Right lobe of liver (tissue), 6 donors: Measurements from ENCODE around the gene RPS6KB1. TPM values are rescaled to one million over a fixed set of nuclear protein-coding genes. Genes with fewer than 3 reads are reported as not detected.
A peak's percentile ranks its signal among the peaks of the same experiment; 100 is the strongest.

Experiments used
- ATAC-seq, 4 donors: fragments of 200-7000 bp; cut with Tn5 transposase; one replicate each; pipeline ENCODE4 v1.9.1; 2020; ENCODE audit warnings: mild to moderate bottlenecking in 4 of 4, moderate library complexity in 4 of 4
- DNase-seq, 3 donors: peaks; one replicate each; pipeline ENCODE4 v3.0.0-alpha.2; 2020
- H3K27ac ChIP-seq, 3 donors: fragments of 200-600 bp; one replicate each; pipeline ENCODE4 v1.8.0; 2022
- H3K27me3 ChIP-seq, 2 donors: fragments of 200-600 bp; one replicate each; pipeline ENCODE4 v1.8.0; 2022
- H3K36me3 ChIP-seq, 4 donors: fragments of 200-600 bp; sonication (generic) in 1 of 4; one replicate each; pipeline versions ENCODE4 v1.5.1 to v1.8.0; 2017 to 2022; ENCODE audit warnings: control low read depth in 1 of 4
- H3K4me1 ChIP-seq, 4 donors: fragments of 200-600 bp; sonication (generic) in 1 of 4; one replicate each; pipeline versions ENCODE4 v1.5.1 to v1.8.0; 2017 to 2022; ENCODE audit warnings: control low read depth in 1 of 4
- H3K4me3 ChIP-seq, 3 donors: fragments of 200-600 bp; one replicate each; pipeline ENCODE4 v1.8.0; 2022
- H3K9me3 ChIP-seq, 4 donors: fragments of 200-600 bp; sonication (generic) in 1 of 4; one replicate each; pipeline versions ENCODE4 v1.5.1 to v1.8.0; 2017 to 2022; ENCODE audit warnings: control low read depth in 1 of 4
- CTCF ChIP-seq, 4 donors: fragments of 200-600 bp in 3 of 4; fragments of 450-650 bp in 1 of 4; IDR thresholded peaks; one replicate each; pipeline versions ENCODE4 v1.5.1 to v1.8.0; 2016 to 2022; ENCODE audit warnings: antibody characterized with exemption in 4 of 4, mild to moderate bottlenecking in 2 of 4
- POLR2A ChIP-seq: fragments of 450-650 bp; IDR thresholded peaks from one replicate; pipeline ENCODE4 v1.6.1; 2017; ENCODE audit warnings: antibody characterized with exemption, mild to moderate bottlenecking
- WGBS: methylation state at CpG from one replicate; pipeline ENCODE4 v1.1.6; 2018; ENCODE audit warnings: low coverage, low lambda C conversion rate; ENCODE audit not compliant: insufficient coverage; ENCODE audit errors: missing lambda C conversion rate; 5-methylcytosine and 5-hydroxymethylcytosine counted together
- intact Hi-C, 2 donors: fragments of 100-400 bp; cut with DNase I; formaldehyde crosslinking; loops; one replicate each; pipeline versions ENCODE4 v1.11.2 to v1.14.1; 2022
- long read RNA-seq: library from polyadenylated mRNA; unstranded; transcript quantifications from one replicate; pipeline ENCODE4 v2.0.0, GENCODE V29; 2019
- total RNA-seq, 6 experiments: library from RNA; depleted of rRNA in 2 of 6; stranded (reverse); fragments of >200 nt in 2 of 6; fragmentation: NEBNext Ultra II Directional in 3 of 6; extraction: Animal tissue kit (Norgen Biotek cat#: 25700) in 3 of 6; gene quantifications; one replicate each; pipeline versions ENCODE4 v1.1.0 to v1.2.4, GENCODE V29; 2016 to 2023
- donor health status: DM: no; HTN: yes; CAD: no.
- donor health status: DM: no; HTN: no; CAD: no.
- donor health status: DM: no; HTN: no; CAD: no.
- donor health status: DM: no; HTN: yes; CAD: no.
- donor health status: DM: no; HTN: yes; CAD: no.

Gene RPS6KB1
- total RNA-seq = 10 to 100 TPM; 11.3 to 20.3 (median 14.8) TPM
- long read RNA-seq, full-length matches to known transcripts = 1 of 3 reads
- long read RNA-seq, partial matches to known transcripts = 1 of 3 reads
- long read RNA-seq, other reads (novel, unspliced or antisense) = 1 of 3 reads

- WGBS = 1% methylated on average over 27 of the region's 61 CpGs
- TF ChIP-seq POLR2A (peak; percentile 92), CTCF (IDR thresholded peaks at IDR 0.05) (no peak)
- Histone ChIP-seq H3K4me1 (peaks cover 0 to 8% (median 3%) of the 10 kb centered on the region in 4 donors), H3K27ac (peak within 1 kb of the TSS; percentile 76 to 78 (median 78)), H3K36me3 (no peaks in the 10 kb centered on the region), H3K9me3 (no peaks in the 10 kb centered on the region), H3K27me3 (no peaks in the 10 kb centered on the region), H3K4me3 (peak within 1 kb of the TSS; percentile 84 to 95 (median 91))
- intact Hi-C loops = no loop called here
- ATAC-seq (peak; percentile 95 to 98 (median 97)), DNase-seq (peak; percentile 95 to 98 (median 97))
These were observed at the start of gene RPS6KB1, which contains the start of gene TUBD1 for GRCh38 chr17:59892924-59893675. RPS6KB1 (plus strand) TSS chr17:59893121; CDS start chr17:59893185, 64 bp downstream. TUBD1 (minus strand) TSS chr17:59892943; CDS start chr17:59891002, 1,941 bp downstream.

- TF ChIP-seq POLR2A (no peak), CTCF (IDR thresholded peaks at IDR 0.05) (no peak)
- WGBS = 52% methylated on average over 3 of the region's 3 CpGs
- Histone ChIP-seq H3K27me3 (no peaks in the 10 kb centered on the region), H3K27ac (peak overlapping the region; percentile 77 to 96 (median 94)), H3K36me3 (peaks cover 0 to 6% (median 5%) of the 10 kb centered on the region in 4 donors), H3K4me3 (no peak overlapping the region), H3K9me3 (no peaks in the 10 kb centered on the region), H3K4me1 (peaks cover 0 to 74% (median 25%) of the 10 kb centered on the region in 4 donors)
- DNase-seq (no peak), ATAC-seq (no peak)
- intact Hi-C loops = no loop called here
These were observed 47.9 kb upstream of the RPS6KB1 start for GRCh38 chr17:59844884-59845594.

GRCh38 chr17:59845595-59846393 is 47.1 kb upstream of the RPS6KB1 start:
- 30% methylated on average over 3 of the region's 3 CpGs for WGBS
- Histone ChIP-seq H3K27me3 (no peaks in the 10 kb centered on the region), H3K4me3 (peak overlapping the region in 1 of 3 donors; percentile 9), H3K4me1 (peaks cover 0 to 72% (median 25%) of the 10 kb centered on the region in 4 donors), H3K9me3 (no peaks in the 10 kb centered on the region), H3K36me3 (peaks cover 0 to 4% (median 0%) of the 10 kb centered on the region in 4 donors), H3K27ac (peak overlapping the region; percentile 84 to 96 (median 94))
- DNase-seq (peak; percentile 58 to 76 (median 73)), ATAC-seq (peak; percentile 5 to 59 (median 44))
- peak; percentile 50 for TF ChIP-seq POLR2A
- TF ChIP-seq CTCF (IDR thresholded peaks at IDR 0.05) = no peak
- intact Hi-C loops = no loop called here
